Measurements from ENCODE around the gene EPC2.

EPC2 gene

GRCh38 chr2:148643998-148644882 lies at the start of gene EPC2:
Gene EPC2 (plus strand): TSS chr2:148644751. CDS start chr2:148645018, 267 bp downstream.
- peak; percentile 78 to 82 for DNase-seq (ENCODE audit: low read depth in 1 of 2, low spot score in 1 of 2)

GRCh38 chr2:148596018-148596417 lies 48.5 kb upstream of the EPC2 start:
- no peak for DNase-seq (ENCODE audit: low read depth in 1 of 2, low spot score in 1 of 2)

DNA sequence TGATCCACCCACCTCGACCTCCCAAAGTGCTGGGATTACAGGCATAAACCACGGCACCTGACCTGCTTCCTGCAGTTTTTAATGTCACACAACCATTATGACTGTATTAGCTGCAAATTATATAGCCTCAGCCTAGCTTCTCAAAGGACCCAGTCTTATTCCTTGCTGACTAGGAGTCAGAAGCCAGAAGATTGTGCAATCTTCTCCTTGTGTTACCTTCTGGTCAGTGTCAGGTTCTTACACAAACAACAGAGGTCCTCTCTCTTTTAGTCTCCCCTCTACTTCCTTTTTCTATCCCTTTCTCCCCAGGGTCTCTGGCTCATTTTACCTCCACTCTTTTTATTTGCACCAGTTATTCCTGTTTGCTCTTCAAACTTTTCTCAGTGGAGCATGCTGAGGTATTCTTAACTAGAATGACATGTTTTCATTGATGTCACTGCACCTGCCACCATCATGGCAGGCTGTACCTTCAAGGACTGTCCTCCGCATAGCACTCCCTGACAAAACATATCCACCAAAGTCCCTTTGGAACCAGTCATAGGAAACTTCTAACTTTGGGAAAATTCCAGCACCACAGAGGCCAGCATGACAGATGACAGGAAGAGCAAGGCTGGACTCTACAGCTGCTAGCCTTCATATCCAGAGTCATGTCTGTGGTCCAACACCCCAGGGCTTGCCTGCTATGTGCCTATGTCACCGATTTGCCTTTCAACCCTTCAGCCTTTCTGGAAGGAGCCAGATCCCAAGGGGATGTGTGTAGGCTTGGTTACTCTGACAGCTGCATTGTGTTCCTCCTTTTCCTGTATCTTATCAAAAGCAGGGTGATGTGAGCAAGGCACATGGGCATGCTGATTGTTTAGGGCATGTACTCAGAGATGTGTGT lies 45.2 kb upstream of the EPC2 start:
- DNase-seq (ENCODE audit: low read depth in 1 of 2, low spot score in 1 of 2): no peak

DNA sequence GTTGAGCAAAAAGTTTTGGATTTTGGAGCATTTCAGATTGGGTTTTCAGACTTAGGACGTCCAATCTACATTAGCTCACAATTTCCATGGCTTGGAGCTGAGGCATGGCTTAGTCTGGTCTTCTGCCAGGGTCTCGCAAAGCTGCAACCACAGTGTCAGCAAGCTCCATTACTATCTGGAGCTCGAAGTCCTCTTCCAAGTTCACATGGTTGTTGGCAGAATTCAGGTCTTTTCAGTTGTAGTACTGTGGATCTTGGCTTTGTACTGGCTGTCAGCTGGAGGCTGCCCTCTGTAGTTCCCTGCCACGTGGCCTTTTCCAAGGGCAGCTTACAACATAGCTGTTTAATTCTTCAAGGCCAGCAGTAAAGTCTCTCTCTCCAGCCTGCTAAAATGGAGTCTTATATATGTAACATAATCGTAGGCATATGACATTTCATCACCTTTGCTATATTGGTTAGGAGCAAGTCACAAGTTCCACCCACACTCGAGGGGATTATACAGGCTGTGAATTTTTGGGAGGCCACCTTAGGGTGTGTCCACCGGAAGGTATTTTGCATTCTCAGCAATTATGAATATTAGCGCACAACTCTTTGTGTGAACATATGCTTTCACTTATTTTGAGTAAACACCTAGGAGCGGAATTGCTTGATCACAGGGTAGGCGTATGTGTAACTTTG lies 41.5 kb upstream of the EPC2 start:
- DNase-seq (ENCODE audit: low read depth in 1 of 2, low spot score in 1 of 2): peak in 1 of 2 donors; percentile 30

DNA sequence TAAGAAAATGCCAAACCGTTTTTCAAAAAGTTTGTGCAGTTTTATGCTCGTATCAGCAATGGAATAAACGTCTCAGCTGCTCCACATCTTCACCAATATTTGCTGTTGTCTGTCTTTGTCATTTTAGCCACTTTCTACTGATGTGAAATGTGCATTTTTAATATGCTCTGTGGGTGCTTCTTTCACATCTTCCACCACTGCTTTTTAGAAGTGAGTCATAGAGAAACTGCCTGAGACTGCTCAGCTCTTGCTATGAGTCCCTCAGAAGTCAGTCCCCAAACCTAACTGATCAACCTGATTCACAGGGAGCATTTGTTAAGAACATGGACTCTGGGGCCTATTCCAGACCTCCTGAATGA lies 41.0 kb upstream of the EPC2 start:
- DNase-seq (ENCODE audit: low read depth in 1 of 2, low spot score in 1 of 2): peak in 1 of 2 donors; percentile 30

DNA sequence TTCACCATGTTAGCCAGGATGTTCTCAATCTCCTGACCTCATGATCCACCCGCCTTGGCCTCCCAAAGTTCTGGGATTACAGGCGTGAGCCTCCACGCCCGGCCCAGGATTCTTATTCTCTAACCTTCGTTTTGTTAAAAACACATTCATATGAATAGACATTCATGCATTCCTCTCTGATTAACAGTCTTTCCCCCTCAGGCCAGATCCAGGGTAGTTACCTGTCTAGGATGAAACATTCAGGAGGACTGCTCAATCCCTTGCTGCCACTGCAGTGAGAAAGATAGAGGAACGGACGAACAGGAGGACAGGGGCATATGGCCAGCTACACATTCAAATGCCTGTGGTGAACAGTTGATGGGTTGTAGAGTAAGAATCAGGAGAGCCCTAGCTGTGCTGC lies 39.6 kb upstream of the EPC2 start:
- DNase-seq (ENCODE audit: low read depth in 1 of 2, low spot score in 1 of 2): no peak

DNA sequence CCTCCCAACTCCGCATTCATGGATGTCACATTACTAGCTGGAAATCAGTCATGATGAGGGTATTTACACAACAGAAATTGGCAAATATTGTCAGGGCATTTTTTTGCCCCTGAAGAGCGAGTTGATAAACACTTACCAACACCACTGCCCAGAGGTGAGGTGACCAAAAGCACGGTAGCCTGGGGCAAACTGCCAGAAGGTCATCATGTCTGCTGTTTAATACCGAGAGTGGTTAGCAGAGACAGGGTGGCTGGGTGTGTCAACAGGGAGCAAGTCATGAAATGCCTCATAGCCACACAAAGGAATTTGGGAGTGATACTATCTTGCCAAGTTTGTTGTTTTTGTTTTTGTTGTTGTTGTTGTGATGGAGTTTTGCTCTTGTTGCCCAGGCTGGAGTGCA lies 37.0 kb upstream of the EPC2 start:
- no peak for DNase-seq (ENCODE audit: low read depth in 1 of 2, low spot score in 1 of 2)

GRCh38 chr2:148613231-148614013 lies 31.1 kb upstream of the EPC2 start:
- no peak for DNase-seq (ENCODE audit: low read depth in 1 of 2, low spot score in 1 of 2)

- no peak for DNase-seq (ENCODE audit: low read depth in 1 of 2, low spot score in 1 of 2)
Measured at GRCh38 chr2:148614014-148614321, 30.6 kb upstream of the EPC2 start.

DNA sequence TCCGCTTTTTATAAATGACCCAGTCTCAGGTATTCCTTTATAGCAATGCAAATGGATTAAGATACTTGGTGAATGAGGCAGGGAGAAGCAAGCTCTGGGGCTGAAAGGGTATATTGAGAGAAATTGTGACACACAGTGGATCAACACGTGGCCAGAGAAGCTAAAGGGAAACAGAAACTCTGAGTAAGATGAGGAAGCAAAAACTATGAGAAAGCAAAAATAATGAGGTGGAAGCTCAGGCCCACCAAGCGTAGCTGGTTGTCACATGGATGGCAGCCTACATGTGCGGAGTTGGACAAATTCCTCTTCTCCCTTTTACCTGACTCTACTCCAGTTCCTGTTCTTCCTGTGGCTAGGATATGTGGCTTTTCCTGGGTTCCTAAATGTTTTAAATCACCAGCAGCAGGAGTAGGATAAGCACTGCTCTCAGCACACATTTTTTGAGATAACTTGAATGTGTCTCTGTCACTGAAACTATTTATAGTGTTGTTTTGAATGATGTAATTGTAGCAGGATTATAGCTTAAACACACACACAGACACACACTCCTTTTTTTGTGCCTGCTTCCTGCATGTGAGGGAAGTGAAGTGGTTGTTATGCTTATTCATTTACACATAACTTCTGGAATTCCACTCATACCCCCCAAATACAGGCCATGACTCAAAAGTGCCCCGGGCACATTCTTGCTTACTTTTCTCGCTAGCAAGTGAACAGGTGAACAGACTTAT lies 30.1 kb upstream of the EPC2 start:
- DNase-seq (ENCODE audit: low read depth in 1 of 2, low spot score in 1 of 2): no peak

- DNase-seq (ENCODE audit: low read depth in 1 of 2, low spot score in 1 of 2): no peak
Measured at GRCh38 chr2:148615381-148615841, 29.1 kb upstream of the EPC2 start.

DNA sequence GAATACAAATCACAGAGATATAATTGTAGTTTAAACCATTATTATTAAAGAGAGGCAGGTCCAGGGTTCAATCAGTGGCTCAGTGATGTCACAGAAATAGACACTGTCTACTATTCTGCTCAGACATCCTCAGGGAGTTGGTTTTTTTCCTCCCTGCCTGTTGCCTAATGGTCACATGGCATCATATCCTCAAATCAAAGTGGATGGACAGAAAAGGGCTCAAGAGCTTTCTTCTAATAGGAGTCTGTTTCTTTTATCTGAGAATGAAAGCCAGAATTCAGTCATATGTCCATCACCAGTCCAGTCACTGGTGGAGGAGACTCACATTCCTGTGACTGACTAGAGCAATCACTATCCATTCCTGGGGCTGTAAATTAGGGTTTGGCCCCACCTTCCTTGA lies 27.9 kb upstream of the EPC2 start:
- DNase-seq (ENCODE audit: low read depth in 1 of 2, low spot score in 1 of 2): no peak

- no peak for DNase-seq (ENCODE audit: low read depth in 1 of 2, low spot score in 1 of 2)
Measured at GRCh38 chr2:148617219-148617618, 27.3 kb upstream of the EPC2 start.

GRCh38 chr2:148619560-148620195 lies 24.9 kb upstream of the EPC2 start:
- DNase-seq (ENCODE audit: low read depth in 1 of 2, low spot score in 1 of 2): no peak

DNA sequence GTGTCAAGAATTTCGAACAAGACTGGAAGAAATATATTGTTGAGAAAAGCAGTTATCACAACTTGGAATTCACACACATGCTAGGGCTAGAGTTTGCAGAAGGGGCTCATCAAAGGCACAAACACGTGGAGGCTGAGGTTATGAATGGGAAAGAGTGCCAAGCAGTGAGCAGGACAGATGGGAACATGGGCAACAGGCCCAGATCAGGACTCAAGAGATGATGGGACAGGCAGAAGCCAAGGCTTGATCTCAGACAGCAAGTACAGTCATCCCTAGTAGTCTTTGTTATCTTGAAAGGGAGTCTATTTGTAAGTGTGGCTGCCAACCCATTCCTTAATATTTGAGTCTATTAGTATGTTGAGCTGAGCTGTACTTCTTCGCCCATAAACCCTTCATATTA lies 22.2 kb upstream of the EPC2 start:
- no peak for DNase-seq (ENCODE audit: low read depth in 1 of 2, low spot score in 1 of 2)

DNA sequence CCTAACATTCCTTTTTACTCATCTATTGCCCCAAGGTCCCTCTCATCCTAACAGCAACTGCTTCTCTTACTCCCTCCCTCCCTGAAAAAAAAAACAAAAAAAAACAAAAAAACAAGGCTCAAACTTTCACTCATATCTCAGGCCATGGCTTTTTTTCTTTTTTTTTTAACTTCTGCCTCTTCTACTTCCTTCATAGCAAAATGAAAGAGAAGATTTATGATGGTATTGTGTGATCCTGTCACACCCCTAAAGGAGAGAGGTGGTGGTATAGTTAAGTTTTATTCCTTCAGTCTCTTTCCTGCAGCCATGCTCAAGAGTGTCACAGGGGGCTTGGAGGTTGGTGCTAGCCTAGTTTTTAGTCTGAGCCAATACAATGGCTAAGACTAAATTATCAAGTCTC lies 21.5 kb upstream of the EPC2 start:
- DNase-seq (ENCODE audit: low read depth in 1 of 2, low spot score in 1 of 2): no peak

GRCh38 chr2:148627224-148627623 lies 17.3 kb upstream of the EPC2 start:
- DNase-seq (ENCODE audit: low read depth in 1 of 2, low spot score in 1 of 2): no peak

DNA sequence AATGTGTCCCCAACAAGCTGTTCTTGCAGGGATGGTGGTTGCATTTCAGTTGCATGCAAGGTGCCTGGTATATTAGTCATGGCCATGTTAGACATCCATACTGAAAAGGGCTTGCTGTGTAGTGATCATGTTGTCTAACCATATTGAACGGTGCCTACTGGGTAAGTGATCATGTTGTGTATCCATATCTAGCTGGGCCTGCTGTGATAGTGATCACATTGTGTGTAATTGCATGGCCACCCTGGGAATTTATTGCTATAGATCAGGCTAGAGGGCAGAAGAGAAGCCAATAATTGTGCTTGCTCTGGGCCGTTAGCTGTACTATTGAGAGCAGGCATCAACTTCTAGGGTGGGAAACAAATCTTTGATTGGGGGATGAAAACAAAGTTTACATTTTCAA lies 9.8 kb upstream of the EPC2 start:
- no peak for DNase-seq (ENCODE audit: low read depth in 1 of 2, low spot score in 1 of 2)

- DNase-seq (ENCODE audit: low read depth in 1 of 2, low spot score in 1 of 2): no peak
Measured at GRCh38 chr2:148638543-148638942, 6.0 kb upstream of the EPC2 start.

DNA sequence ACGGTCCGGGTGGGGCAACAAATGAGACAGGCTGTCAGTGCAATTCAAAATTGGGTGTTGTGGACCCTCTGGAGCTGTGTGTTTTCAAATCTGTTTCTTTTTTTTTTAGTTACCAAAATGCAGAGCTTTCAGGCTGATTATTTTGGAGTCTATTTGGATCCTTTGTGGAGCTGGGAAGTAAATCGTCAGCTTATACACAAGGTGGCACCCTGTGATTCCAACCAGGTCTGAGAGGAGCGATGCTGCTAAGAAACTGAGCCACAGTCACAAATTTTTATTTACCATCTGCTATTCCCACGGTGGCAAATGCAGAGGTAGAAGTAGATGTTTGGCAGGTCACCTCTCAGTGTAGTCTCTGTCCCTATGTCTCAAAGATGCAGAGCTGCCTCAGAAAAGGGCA lies 3.8 kb upstream of the EPC2 start:
- no peak for DNase-seq (ENCODE audit: low read depth in 1 of 2, low spot score in 1 of 2)
